Measurements from ENCODE around the gene JAG1. TPM values are rescaled to one million over a fixed set of nuclear protein-coding genes. Genes with fewer than 3 reads are reported as not detected.

The JAG1 gene
- total RNA-seq, 4 donors from 2014 or later = 89.6 to 182 (median 123) TPM

- Histone ChIP-seq H3K27ac (no peak overlapping the region), H3K27me3 (no peaks in the 10 kb centered on the region), H3K4me1 (peaks cover 5 to 19% (median 7%) of the 10 kb centered on the region in 3 donors), H3K9me3 (no peaks in the 10 kb centered on the region), H3K36me3 (no peaks in the 10 kb centered on the region), H3K4me3 (no peak overlapping the region)
- DNase-seq = no peak
- intact Hi-C loops (cut with DNase I) = no loop called here
- 73 to 81% methylated on average over 2 of the region's 2 CpGs for WGBS, 2 donors
- no peak for TF ChIP-seq POLR2A (IDR thresholded peaks at IDR 0.05)
- no peak for TF ChIP-seq CTCF (IDR thresholded peaks at IDR 0.05)
Measured at GRCh38 chr20:10719740-10720385, 46.1 kb upstream of the JAG1 start.

GRCh38 chr20:10718661-10719060, 44.9 kb upstream of the JAG1 start:
- no peaks in the 10 kb centered on the region for H3K27me3 ChIP-seq
- H3K9me3 ChIP-seq = no peaks in the 10 kb centered on the region
- peaks cover 5 to 23% (median 9%) of the 10 kb centered on the region in 3 donors for H3K4me1 ChIP-seq
- TF ChIP-seq CTCF (IDR thresholded peaks at IDR 0.05) (no peak), POLR2A (IDR thresholded peaks at IDR 0.05) (no peak)
- intact Hi-C loops (cut with DNase I) = no loop called here
- no peak for DNase-seq
- H3K36me3 ChIP-seq = no peaks in the 10 kb centered on the region
- WGBS, 2 donors = 64 to 72% methylated on average over 3 of the region's 3 CpGs
- H3K27ac ChIP-seq = no peak overlapping the region
- H3K4me3 ChIP-seq = no peak overlapping the region

GRCh38 chr20:10716855-10717254, 43.1 kb upstream of the JAG1 start:
- DNase-seq = no peak
- Histone ChIP-seq H3K4me3 (no peak overlapping the region), H3K4me1 (peaks cover 5 to 23% (median 9%) of the 10 kb centered on the region in 3 donors), H3K27me3 (no peaks in the 10 kb centered on the region), H3K27ac (no peak overlapping the region), H3K36me3 (no peaks in the 10 kb centered on the region), H3K9me3 (no peaks in the 10 kb centered on the region)
- intact Hi-C loops (cut with DNase I) = no loop called here
- TF ChIP-seq CTCF (IDR thresholded peaks at IDR 0.05) (no peak), POLR2A (IDR thresholded peaks at IDR 0.05) (no peak)

- no peak overlapping the region for H3K27ac ChIP-seq
- DNase-seq = no peak
- TF ChIP-seq CTCF (IDR thresholded peaks at IDR 0.05) (no peak), POLR2A (IDR thresholded peaks at IDR 0.05) (no peak)
- no peaks in the 10 kb centered on the region for H3K27me3 ChIP-seq
- intact Hi-C loops (cut with DNase I) = no loop called here
- 9 to 36% methylated on average over 2 of the region's 2 CpGs for WGBS, 2 donors
- no peaks in the 10 kb centered on the region for H3K36me3 ChIP-seq
- H3K4me1 ChIP-seq = peaks cover 5 to 23% (median 9%) of the 10 kb centered on the region in 3 donors
- no peaks in the 10 kb centered on the region for H3K9me3 ChIP-seq
- H3K4me3 ChIP-seq = no peak overlapping the region
Measured at GRCh38 chr20:10715035-10715434, 41.2 kb upstream of the JAG1 start.

- intact Hi-C loops (cut with DNase I) = no loop called here
- no peaks in the 10 kb centered on the region for H3K36me3 ChIP-seq
- H3K4me3 ChIP-seq = no peak overlapping the region
- no peak for DNase-seq
- no peaks in the 10 kb centered on the region for H3K9me3 ChIP-seq
- H3K27me3 ChIP-seq = no peaks in the 10 kb centered on the region
- H3K27ac ChIP-seq = no peak overlapping the region
- no peak for TF ChIP-seq POLR2A (IDR thresholded peaks at IDR 0.05)
- no peak for TF ChIP-seq CTCF (IDR thresholded peaks at IDR 0.05)
- peaks cover 5 to 23% (median 9%) of the 10 kb centered on the region in 3 donors for H3K4me1 ChIP-seq
Measured at GRCh38 chr20:10714236-10714975, 40.6 kb upstream of the JAG1 start.
